ENCODE results near the gene COIL. TPM values are rescaled to one million over a fixed set of nuclear protein-coding genes. Genes with fewer than 3 reads are reported as not detected.
A peak's percentile ranks its signal among the peaks of the same experiment; 100 is the strongest.

Gene COIL
- total and polyA plus RNA-seq, 2 of the 13 experiments (the other 11 are each of a cell fraction or from before 2014, with no cell fraction given), result 8.1 to 29.4 TPM

- no peak for TF ChIP-seq NR2C2 (CRISPR knock-in tag; IDR thresholded peaks at IDR 0.05; ENCODE audit: borderline replicate concordance)
Measured at GRCh38 chr17:56914581-56915273, 46.1 kb downstream of the COIL start (continued).

GRCh38 chr17:56913867-56914580 lies 46.8 kb downstream of the COIL start, which contains the start of gene TRIM25:
Gene TRIM25 (minus strand): TSS chr17:56914049. CDS start chr17:56913988, 61 bp downstream.
- DNase-seq (ENCODE audit: low spot score) (peak; percentile 86), FAIRE-seq (no peak), ATAC-seq (peak; percentile 91)
- intact Hi-C loops (cut with micrococcal nuclease; ENCODE audit: unreplicated experiment), result loop anchor here (1.0 kb wide), 1 partner anchor 80 kb away; the partner anchor contains the start of gene DGKE
- peaks cover 50% of the 10 kb centered on the region for H3K4me1 ChIP-seq (ENCODE audit: insufficient read depth, low read length)
- H3K4me2 ChIP-seq (ENCODE audit: low read depth, low read length), result peak within 1 kb of the TSS; percentile 94
- WGBS (ENCODE audit: low lambda C conversion rate), result under 1% methylated on average over 10 of the region's 58 CpGs
- H3K9me3 ChIP-seq (ENCODE audit: low read length), result no peaks in the 10 kb centered on the region
- ChIA-PET POLR2A (interaction anchor here (0.6 to 2.7 kb wide), 37 partner anchors 9 to 1717 kb away, joined by 3 to 28 read pairs (median 4); partner anchors contain the start of genes AKAP1, C17orf67, COIL and DGKE), CTCF (ENCODE audit: low intra/inter-chr PET ratio, low total read pairs) (no interaction called here)
- peaks cover 2% of the 10 kb centered on the region in 2 experiments; a peak in 3 of 5 replicates for H3K36me3 ChIP-seq (replicated peaks in 1 of 2; ENCODE audit: control insufficient read depth in 1 of 2, insufficient read depth in 2 of 2, low read length in 2 of 2)
- peak within 1 kb of the TSS; percentile 88 for H3K9ac ChIP-seq (ENCODE audit: insufficient read depth, low read depth, low read length)
- BruUV-seq (replicated peaks), result TSS peak; percentile 98
- peaks cover 19% of the 10 kb centered on the region for H4K20me1 ChIP-seq (ENCODE audit: insufficient read depth, low read length)
- peak within 1 kb of the TSS; percentile 96 to 98 (median 98) for H3K4me3 ChIP-seq (replicated peaks in 1 of 3; ENCODE audit: insufficient read depth in 1 of 3, low read depth in 2 of 3, low read length in 3 of 3)
- H3K79me2 ChIP-seq (ENCODE audit: insufficient read depth, low read length), result peaks cover 46% of the 10 kb centered on the region
- H2AFZ ChIP-seq (ENCODE audit: low read length), result peak within 1 kb of the TSS; percentile 9
- H3K27ac ChIP-seq (ENCODE audit: extremely low read length, insufficient read depth, low read length), result peak within 1 kb of the TSS; percentile 85
- in situ Hi-C loops (cut with HindIII; ENCODE audit: extremely low pct_ligation_motif_present, low pct_unique_long_range_greater_than_20kb), result no loop called here
- H3K27me3 ChIP-seq (ENCODE audit: control insufficient read depth in 1 of 2, insufficient read depth in 2 of 2, low read length in 2 of 2), result no peaks in the 10 kb centered on the region; a peak in 1 of 5 replicates
- no peak for TF ChIP-seq ZNF615 (CRISPR knock-in tag; IDR thresholded peaks at IDR 0.05; ENCODE audit: borderline replicate concordance)
- TF ChIP-seq ZNF619 (CRISPR knock-in tag; IDR thresholded peaks at IDR 0.05), result peak; percentile 95; the same call in 1 of the 2 replicates
- no peak for TF ChIP-seq ZSCAN12 (CRISPR knock-in tag; IDR thresholded peaks at IDR 0.05)
- TF ChIP-seq, protein P1, sequence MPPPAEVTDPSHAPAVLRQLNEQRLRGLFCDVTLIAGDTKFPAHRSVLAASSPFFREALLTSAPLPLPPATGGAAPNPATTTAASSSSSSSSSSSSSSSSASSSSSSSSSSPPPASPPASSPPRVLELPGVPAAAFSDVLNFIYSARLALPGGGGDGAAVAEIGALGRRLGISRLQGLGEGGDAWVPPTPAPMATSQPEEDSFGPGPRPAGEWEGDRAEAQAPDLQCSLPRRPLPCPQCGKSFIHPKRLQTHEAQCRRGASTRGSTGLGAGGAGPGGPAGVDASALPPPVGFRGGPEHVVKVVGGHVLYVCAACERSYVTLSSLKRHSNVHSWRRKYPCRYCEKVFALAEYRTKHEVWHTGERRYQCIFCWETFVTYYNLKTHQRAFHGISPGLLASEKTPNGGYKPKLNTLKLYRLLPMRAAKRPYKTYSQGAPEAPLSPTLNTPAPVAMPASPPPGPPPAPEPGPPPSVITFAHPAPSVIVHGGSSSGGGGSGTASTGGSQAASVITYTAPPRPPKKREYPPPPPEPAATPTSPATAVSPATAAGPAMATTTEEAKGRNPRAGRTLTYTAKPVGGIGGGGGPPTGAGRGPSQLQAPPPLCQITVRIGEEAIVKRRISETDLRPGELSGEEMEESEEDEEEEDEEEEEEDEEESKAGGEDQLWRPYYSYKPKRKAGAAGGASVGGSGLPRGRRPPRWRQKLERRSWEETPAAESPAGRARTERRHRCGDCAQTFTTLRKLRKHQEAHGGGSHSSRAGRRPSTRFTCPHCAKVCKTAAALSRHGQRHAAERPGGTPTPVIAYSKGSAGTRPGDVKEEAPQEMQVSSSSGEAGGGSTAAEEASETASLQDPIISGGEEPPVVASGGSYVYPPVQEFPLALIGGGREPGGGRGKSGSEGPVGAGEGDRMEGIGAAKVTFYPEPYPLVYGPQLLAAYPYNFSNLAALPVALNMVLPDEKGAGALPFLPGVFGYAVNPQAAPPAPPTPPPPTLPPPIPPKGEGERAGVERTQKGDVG (CRISPR knock-in tag; IDR thresholded peaks at IDR 0.05; ENCODE audit: borderline replicate concordance), result peak; percentile 84; the same call in 1 of the 2 replicates
- TF ChIP-seq ZFP1 (CRISPR knock-in tag; IDR thresholded peaks at IDR 0.05), result 0 out of 2 replicates have a peak, but pooled peaks have one; percentile 44
- peak; percentile 87 for TF ChIP-seq BHLHE40 (IDR thresholded peaks at IDR 0.05; ENCODE audit: low read length)
- TF ChIP-seq MTA3 (CRISPR knock-in tag; IDR thresholded peaks at IDR 0.05), result no peak
- TF ChIP-seq, protein P2, sequence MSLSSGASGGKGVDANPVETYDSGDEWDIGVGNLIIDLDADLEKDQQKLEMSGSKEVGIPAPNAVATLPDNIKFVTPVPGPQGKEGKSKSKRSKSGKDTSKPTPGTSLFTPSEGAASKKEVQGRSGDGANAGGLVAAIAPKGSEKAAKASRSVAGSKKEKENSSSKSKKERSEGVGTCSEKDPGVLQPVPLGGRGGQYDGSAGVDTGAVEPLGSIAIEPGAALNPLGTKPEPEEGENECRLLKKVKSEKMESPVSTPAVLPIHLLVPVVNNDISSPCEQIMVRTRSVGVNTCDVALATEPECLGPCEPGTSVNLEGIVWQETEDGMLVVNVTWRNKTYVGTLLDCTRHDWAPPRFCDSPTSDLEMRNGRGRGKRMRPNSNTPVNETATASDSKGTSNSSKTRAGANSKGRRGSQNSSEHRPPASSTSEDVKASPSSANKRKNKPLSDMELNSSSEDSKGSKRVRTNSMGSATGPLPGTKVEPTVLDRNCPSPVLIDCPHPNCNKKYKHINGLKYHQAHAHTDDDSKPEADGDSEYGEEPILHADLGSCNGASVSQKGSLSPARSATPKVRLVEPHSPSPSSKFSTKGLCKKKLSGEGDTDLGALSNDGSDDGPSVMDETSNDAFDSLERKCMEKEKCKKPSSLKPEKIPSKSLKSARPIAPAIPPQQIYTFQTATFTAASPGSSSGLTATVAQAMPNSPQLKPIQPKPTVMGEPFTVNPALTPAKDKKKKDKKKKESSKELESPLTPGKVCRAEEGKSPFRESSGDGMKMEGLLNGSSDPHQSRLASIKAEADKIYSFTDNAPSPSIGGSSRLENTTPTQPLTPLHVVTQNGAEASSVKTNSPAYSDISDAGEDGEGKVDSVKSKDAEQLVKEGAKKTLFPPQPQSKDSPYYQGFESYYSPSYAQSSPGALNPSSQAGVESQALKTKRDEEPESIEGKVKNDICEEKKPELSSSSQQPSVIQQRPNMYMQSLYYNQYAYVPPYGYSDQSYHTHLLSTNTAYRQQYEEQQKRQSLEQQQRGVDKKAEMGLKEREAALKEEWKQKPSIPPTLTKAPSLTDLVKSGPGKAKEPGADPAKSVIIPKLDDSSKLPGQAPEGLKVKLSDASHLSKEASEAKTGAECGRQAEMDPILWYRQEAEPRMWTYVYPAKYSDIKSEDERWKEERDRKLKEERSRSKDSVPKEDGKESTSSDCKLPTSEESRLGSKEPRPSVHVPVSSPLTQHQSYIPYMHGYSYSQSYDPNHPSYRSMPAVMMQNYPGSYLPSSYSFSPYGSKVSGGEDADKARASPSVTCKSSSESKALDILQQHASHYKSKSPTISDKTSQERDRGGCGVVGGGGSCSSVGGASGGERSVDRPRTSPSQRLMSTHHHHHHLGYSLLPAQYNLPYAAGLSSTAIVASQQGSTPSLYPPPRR (CRISPR knock-in tag; IDR thresholded peaks at IDR 0.05; ENCODE audit: borderline replicate concordance), result peak; percentile 63
- TF ChIP-seq ZNF777 (CRISPR knock-in tag; IDR thresholded peaks at IDR 0.05), result peak; percentile 52
- peak; percentile 95 for TF ChIP-seq PHF8 (CRISPR knock-in tag; IDR thresholded peaks at IDR 0.05)
- TF ChIP-seq ZNF660 (CRISPR knock-in tag; IDR thresholded peaks at IDR 0.05; ENCODE audit: borderline replicate concordance, low read depth), result no peak
- no peak for TF ChIP-seq XBP1 (CRISPR knock-in tag; IDR thresholded peaks at IDR 0.05)
